Left renal cortex interstitium (tissue), 4 donors: ENCODE data around the gene INO80C. TPM values are rescaled to one million over a fixed set of nuclear protein-coding genes. Genes with fewer than 3 reads are reported as not detected.

Experiments
- DNase-seq, 4 donors: peaks; one replicate each; pipeline ENCODE4 v3.0.0-alpha.2; 2013; ENCODE audit warnings: low read depth in 4 of 4, low spot score in 2 of 4, missing footprints in 1 of 4
- polyA plus RNA-seq, 4 donors: library from polyadenylated mRNA; unstranded; fragments of 120-200 nt; gene quantifications; one replicate each; pipeline ENCODE4 v1.2.1, GENCODE V29; 2013; ENCODE audit not compliant: insufficient read length in 4 of 4

INO80C gene
- polyA plus RNA-seq, 4 donors: 26.9 to 31.9 (median 30.2) TPM

- no peak for DNase-seq
Observed at GRCh38 chr18:35435401-35435800, 62.4 kb downstream of the INO80C start.

- DNase-seq: no peak
Observed at GRCh38 chr18:35432565-35433001, 65.2 kb downstream of the INO80C start.

- DNase-seq: no peak
Observed at GRCh38 chr18:35431374-35431741, 66.4 kb downstream of the INO80C start.

- DNase-seq: no peak
Observed at GRCh38 chr18:35430721-35431373, 66.9 kb downstream of the INO80C start.

- no peak for DNase-seq
Observed at GRCh38 chr18:35426786-35427185, 71.0 kb downstream of the INO80C start.

GRCh38 chr18:35424356-35424755 lies 73.4 kb downstream of the INO80C start:
- DNase-seq: no peak

- no peak for DNase-seq
Observed at GRCh38 chr18:35422237-35422636, 75.5 kb downstream of the INO80C start.

- no peak for DNase-seq
Observed at GRCh38 chr18:35418610-35419009, 79.2 kb downstream of the INO80C start.

Other genes with a start within 250 kb of the INO80C start
- 10 to 100 TPM; 26.6 to 66.3 (median 43.7) TPM for gene ZSCAN30, start 207.7 kb downstream of the INO80C start, polyA plus RNA-seq
- gene ZNF24, start 153.5 kb downstream of the INO80C start, polyA plus RNA-seq: 10 to 100 TPM; 67.7 to 77.6 (median 74.3) TPM
- gene ZNF396, start 120.6 kb downstream of the INO80C start, polyA plus RNA-seq: 1 to 10 TPM; 5.0 to 7.4 (median 5.8) TPM
- gene GALNT1, start 83.8 kb upstream of the INO80C start, polyA plus RNA-seq: 10 to 100 TPM; 53.8 to 76.8 (median 65.6) TPM